Skin of body (tissue), 2 donors: ENCODE results near the gene THOC3. TPM values are rescaled to one million over a fixed set of nuclear protein-coding genes. Genes with fewer than 3 reads are reported as not detected.
"Not testable (repeated sequence)": the region's sequence is repeated elsewhere in the genome, so short reads cannot be mapped to it uniquely, and the experiment has no call there.

Experiments used
- DNase-seq: peaks from one replicate; lab custom pipeline; 2025; lab: John Stamatoyannopoulos, UW
- total RNA-seq: library from RNA; depleted of rRNA; stranded (reverse); fragments of >200 nt; gene quantifications from one replicate; pipeline ENCODE4 v1.2.3, GENCODE V29; 2014

THOC3 gene, protein sequence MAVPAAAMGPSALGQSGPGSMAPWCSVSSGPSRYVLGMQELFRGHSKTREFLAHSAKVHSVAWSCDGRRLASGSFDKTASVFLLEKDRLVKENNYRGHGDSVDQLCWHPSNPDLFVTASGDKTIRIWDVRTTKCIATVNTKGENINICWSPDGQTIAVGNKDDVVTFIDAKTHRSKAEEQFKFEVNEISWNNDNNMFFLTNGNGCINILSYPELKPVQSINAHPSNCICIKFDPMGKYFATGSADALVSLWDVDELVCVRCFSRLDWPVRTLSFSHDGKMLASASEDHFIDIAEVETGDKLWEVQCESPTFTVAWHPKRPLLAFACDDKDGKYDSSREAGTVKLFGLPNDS
- total RNA-seq: 32.7 TPM

DNA sequence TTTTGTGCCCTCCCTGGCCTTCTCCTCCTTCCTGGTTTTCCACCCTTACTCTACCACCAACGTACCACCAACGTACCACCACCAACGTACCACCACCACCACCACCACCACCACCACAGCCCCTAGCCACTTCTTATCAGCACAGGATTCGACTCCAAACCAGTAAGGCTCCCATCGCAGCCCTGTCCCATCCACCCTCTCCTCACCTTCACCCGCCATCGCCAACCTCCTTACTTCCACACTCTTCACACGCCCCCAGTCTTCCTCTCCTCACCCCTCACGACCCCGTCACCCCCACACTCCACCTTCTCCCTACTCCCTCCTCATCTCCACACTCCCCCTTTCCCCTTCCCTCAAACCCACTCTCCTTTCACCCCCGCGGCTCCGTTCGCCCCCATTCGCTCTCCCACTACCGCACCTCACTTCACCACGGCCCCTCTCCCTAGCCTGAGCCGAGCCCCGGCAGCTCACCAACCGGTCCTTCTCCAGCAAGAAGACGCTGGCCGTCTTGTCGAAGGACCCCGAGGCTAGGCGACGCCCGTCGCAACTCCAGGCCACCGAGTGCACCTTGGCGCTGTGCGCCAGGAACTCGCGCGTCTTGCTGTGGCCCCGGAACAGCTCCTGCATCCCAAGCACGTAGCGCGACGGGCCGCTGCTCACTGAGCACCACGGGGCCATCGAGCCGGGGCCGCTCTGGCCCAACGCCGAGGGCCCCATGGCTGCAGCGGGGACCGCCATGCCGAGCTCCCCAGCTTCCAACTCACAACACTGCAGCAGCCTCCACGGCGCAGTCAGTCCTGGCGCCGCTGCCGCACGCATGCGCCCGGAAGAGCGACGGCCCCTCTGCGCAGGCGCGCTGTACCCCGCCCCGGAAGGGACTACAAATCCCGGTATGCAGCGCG lies at the start of gene THOC3:
TSS of gene THOC3 (minus strand) at position 845 of the 902 bp plus-strand sequence. CDS start at position 738, 107 bp downstream.
- DNase-seq: not testable (repeated sequence)

DNA sequence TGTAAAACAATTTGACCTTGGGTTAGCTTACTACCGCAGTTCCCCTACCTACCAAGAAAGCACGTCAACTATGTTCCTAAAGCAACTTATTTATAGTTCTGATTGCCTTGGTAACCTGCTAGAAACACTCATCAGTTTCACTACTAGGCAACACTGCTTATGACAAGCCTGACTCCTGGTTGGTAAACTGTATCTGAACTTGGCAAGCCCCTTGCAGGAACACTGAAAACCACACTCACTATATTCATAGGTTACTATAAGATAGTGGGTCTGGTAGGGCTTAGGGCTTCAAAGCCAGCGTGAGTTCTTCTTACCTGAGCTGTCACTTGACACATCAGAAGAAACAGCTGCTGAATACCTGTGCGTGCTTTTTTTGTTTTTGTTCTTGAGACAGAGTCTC lies 49.2 kb upstream of the THOC3 start:
- not testable (repeated sequence) for DNase-seq

DNA sequence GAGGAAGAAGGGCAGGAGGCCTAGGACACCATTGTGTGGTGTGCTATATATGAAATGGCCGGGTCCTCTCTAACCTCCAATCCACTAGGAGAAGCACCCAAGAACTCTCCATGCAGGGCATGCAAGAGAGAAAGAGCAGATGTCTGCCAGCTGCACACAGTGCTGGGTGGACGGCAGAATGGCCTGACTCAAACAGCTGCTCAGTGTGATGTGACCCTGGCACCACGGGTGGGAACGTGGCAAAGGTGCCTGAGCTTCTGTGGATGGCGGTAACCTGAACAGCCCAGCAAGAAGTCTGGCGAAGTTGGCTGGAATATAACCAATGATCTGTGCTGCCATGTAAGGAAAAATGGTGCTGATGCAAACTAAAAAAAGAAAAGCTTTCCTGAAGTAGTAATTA lies 46.2 kb upstream of the THOC3 start:
- not testable (repeated sequence) for DNase-seq

DNA sequence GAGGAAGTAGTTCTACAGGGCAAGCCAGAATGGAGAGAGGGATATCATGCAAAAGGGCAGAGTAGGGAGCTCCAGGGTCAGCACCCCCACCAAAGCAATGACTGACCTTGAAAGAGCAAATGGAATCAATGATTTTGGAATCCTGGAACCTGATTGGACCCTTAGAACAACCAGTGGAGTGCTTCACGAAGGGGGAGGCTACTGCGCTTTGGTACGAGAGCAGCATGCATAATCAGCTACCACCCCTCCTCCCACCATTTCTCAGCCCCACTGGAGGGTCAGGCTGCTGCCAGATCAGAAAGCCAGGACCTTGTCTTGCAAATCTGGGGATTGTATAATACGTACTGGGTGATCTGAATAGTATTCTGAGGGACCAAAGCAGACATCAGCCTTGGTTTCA lies 43.0 kb upstream of the THOC3 start:
- not testable (repeated sequence) for DNase-seq

DNA sequence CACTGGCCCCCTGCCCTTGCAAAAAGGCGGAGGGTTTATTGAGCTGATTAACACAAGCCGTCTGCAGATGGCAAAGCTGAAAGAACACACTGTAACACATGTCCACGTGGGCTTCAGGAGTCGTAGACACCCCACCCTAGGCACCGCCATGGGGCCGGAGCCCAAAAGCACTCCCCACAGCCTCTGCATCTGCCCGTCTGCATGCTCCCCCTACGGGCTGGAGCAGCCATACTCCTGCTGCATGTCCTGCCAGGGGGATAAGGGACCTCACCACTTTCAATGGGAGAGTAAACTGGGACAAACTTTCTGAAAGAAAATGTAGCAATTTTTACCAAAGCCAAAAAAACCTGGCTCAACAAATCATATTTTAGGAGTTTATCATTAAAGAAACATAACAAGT lies 42.1 kb upstream of the THOC3 start:
- DNase-seq: not testable (repeated sequence)

DNA sequence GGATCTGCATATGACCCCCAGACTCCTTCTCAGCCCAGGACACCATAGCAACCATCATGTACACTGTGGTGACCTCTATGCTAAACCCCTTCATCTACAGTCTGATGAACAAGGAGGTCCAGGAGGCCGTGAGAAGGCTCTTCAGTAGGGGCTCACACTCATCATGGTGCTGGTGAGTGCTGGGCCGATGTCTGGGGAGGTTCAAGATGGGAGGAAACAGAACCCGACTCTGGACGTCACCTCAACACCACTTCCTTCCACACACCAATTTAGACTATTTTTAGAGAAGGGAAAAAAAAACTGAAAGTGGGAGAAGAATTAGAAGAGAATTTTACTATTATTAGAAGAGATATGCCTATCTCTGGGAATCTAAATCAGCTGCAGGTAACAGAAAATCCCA lies 39.1 kb upstream of the THOC3 start:
- DNase-seq: not testable (repeated sequence)

DNA sequence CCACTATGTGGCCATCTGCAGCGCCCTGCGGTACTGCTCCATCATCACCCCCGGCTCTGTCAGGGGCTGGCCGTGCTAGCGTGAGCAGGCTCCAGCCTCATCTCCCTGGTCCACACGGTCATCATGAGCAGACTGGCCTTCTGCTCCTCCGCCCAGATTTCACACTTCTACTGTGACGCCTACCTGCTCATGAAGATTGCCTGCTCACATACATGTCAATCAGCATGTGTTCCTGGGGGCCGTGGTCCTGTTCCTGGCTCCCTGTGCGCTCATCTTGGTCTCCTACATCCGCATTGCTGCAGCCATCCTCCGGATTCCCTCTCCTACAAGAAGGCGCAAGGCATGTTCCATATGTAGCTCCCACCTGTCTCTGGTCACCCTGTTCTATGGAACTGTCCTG lies 38.7 kb upstream of the THOC3 start:
- not testable (repeated sequence) for DNase-seq

DNA sequence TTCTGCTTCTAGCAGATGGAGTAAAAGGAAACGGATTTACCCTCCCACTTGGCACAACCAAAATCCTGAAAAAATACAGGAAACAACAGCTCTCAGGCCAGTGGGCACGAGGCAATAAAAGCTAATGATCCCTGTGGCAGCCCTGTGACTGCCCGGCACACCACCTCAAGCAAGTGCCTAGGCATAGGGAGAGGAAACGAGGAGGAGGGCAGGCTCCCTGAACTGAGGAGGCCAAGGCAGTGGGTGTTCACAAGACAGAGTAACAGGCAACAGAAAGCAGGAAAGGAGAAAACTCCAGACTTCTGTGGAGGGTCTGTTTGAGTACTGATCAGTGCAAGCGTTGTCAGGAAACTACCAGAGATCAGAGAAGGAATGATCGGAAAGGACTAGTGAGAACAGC lies 29.9 kb upstream of the THOC3 start:
- not testable (repeated sequence) for DNase-seq

DNA sequence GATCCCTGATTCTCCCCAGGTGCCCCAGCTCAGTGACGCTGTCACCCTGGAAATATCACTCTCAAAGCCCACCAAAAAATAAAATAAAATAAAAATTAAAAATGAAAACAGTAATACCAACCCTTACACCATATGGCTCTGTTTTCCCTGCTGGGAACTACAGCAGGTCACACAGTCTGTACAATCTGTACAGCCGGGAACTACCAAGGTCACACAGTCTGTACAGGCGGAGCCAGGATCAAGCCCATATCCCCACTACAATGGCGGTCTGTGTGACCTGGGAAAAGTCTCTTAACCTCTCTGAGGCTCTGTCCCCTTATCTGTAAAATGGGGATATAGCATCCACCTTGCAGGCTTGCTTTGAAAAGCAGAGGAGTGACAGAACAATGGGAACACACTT lies 29.4 kb upstream of the THOC3 start:
- not testable (repeated sequence) for DNase-seq

DNA sequence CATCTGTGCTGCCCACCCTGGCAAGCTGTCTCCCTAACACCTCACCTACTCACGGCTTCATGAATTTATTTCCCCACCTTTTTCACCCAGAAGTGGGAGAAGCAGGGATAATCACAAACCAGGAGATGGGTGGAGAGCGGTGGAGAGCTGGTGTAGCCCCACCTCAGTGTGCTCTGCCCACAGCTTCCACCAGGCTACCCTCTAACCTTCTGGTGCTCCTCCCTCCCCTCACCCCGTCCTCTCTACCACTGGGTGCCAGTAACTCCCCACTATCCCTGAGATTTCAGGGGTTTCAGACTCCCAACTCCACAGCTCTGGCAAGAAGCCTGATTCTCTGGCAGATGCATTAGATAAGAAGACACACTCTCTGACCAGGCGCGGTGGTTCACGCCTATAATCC lies 28.7 kb upstream of the THOC3 start:
- not testable (repeated sequence) for DNase-seq

DNA sequence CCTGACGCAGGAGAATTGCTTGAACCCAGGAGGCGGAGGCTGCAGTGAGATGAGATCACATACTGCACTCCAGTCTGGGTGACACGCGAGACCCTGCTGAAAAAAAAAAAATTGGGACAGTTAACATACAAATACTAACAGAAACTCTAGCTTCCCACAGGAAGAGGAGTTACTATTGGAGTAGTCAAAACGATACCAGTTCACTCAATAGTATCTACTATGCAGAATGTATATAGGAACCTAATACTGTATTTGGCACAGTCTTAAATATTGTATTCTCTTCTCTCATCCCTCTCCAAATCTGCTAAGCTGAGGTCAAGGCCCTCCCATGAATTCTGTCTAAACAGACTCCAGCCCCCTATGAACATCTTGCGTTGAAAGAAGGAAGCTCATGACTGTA lies 27.4 kb upstream of the THOC3 start:
- not testable (repeated sequence) for DNase-seq

DNA sequence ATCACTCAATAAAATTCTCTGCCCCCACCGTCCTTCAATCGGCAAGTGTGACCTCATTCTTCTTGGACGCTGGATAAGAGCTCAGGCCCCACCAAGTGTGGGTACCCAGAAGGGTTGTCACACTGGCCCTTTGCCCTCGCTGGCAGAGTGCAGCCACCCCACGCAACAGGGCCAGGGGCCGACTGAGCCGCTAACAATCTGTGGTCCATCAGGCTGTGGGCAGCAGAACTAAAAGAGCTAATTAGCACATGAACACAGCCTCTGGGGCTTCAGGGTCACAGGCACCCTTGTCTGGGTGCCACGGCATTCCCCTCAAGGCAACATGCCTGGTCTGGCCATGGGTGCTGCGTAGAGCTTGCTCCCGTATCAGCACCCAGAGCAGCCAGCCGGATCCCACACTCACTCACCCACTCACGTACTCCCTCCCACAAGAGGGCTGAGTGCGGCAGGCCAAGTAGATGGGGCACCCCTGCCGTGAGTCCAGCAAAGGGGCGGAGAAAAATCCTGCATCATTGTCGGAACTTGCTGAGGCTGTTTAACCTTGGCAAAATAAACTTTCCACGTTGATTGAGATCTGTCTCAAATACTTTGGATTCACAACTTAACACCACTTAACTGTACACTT lies 11.4 kb upstream of the THOC3 start:
- not testable (repeated sequence) for DNase-seq

DNA sequence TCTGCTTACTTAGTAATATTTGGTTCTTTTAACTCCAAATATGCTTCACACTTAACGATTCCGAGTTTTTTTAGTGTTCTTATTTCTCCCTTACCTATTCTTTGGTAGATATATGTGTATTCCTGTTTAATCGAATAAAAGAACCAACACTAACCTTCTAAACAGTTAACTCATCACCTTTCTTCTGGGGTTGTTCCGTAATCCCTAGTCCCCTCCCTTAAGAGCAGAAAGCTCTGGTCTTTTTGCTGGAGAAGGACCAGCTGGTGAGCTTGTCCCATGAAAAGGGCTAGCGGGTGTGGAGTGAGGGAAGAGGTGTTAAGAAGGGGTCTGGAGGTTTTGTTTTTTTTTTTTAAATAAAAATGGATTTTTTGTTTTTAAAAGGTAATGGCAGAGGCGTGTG lies 266 bp upstream of the THOC3 start:
- not testable (repeated sequence) for DNase-seq

DNA sequence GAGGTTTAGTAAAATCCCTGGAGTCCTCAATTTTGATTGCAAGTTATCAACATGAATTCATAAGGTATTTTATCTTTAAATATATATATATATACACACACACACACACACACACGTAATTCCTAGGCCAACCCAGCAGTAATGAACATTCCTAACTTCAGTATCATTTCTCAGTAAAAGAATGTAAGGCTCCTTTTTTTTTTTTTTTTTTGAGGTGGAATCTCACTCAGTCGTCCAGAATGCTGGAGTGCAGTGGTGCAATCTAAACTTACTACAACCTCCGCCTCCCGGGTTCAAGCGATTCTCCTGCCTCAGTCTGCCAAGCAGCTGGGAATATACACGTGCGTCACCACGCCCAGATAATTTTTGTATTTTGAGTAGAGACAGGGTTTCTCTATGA lies 5.8 kb downstream of the THOC3 start:
- not testable (repeated sequence) for DNase-seq

DNA sequence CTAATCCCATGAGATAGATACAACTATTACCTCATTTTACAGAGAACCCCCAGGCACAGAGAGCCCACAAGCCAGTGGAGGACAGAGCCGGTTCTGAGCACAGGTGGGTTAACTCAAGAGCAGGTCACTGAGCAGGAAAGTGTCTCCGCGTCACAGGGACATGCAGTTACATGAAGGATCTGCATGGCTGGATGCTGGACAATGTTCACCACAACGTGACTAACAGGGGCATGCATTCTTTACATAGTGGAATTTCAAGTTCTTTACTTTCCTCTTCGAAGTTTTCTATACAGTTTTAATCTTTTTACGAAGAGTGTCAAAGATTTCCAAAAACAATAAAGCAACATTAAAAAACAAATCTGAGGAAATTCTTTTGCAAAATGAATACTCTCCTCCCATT lies 7.9 kb downstream of the THOC3 start:
- DNase-seq: not testable (repeated sequence)

DNA sequence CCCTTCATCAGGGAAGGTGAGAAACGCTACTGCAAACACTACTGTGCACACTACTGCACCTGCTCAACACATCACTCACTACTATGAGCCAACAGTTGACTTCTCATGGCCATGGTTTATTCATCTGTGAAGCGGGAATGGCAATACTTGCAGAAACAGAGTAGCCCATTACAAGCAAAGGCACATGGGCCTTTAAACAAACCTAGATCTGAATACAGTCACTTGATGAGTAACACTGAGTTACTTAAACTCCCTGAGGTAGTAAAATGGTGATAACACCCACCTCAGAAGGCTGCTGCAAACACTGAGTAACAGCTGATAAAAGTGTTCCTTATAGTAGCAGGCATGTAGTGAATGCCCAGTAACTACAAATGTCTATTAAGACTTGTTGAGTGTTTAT lies 9.6 kb downstream of the THOC3 start:
- not testable (repeated sequence) for DNase-seq

DNA sequence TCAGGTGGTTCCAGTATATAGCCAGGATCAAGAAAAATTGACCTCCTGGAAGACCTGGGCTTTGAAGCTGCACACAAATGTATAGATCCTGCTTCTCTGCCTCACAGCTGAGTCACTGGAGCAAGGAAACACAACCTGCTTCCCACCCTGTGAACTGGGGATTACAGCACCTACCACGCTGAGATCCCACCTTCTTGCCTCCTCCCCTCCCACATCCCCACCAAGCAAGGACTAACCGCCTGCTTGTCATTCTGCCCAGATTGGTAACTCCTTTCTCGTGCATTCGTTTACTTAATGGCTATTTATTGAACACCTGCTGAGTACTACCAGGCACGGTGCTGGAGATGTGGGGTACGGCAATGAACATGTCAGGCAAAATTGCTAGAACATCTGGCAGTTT lies 14.0 kb downstream of the THOC3 start:
- not testable (repeated sequence) for DNase-seq

DNA sequence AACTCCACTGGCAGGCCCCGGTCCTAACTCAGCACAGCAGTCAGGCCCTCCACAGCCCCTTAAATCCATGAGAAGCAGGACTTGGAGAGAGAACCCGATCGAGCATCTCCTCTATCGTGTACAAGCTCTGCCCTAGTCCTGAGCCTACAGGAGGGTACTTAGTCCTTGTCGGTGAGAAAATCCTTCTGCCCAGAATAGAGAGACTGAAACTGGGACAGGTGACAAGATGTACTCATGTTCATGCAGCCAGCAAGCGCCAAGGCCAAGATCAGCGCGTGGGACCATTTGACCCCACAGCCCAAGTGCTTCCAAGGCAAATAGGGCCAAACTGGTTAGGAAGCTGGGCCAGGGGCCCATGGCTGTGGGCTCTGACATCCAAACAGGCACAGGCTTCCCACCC lies 15.3 kb downstream of the THOC3 start:
- DNase-seq: not testable (repeated sequence)

DNA sequence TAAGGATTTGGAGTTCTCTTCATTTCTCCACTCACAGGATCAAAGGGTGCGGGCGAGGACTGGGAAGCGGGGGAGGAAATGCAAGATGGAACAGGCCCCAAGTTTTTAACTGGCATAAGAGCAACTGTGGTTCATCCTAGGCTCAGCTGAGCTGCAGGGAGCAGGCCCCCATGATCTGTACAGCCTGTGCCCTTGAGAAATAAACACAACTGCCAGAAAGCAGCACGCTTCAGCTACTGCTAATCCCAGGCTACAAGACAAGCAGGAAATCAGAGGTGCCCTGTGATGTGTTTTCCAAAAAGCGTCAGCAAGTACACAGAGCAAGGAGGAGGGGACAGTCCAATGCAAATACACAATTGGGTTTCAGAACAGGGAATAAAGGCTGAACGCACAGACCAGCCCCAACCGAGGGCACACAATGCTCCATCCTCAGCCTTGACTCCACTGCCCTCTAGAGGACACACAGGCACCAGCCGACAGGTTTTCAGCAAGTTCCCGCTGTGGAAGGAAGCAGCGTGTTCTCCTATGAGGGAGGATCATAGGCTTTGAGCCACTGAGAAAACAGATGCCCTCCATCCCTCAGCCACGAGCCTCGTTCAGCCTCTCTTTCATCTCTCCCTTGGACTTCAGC lies 16.7 kb downstream of the THOC3 start:
- DNase-seq: not testable (repeated sequence)

DNA sequence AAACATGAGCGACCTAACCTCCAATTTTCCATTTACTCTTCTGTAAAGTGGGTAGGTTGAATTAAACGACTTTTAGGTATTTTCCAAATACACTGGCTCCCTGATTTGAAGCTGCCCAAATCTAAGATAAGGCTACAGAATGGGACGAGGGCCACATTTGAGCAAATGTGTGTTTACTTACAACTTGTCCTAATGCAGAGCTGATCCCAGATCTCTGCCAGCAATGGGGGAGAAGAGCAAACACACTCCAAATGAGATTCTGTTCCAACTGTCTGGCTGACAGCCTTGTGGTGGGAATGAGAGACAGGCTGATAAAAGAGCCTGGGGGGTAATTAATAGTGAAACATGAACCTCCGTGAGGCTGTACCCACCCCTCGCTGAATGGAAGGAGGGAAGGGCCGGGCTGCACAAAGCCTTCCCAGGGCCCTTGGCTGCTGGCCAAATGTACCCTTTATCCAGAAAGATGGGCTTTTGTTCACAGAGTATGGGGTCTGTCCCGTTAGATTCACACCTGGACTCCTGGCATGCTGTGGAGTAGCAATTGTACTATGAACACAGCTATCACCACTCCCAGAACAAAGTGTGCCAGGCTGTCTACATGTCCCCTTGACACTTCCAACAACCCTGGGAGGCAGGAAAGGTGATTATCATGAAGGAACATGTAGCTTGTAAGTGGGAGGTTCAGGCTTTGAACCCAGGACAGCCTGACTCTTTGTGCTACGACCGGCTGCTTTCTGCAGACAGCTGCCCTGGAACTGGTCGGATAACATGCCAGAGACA lies 19.6 kb downstream of the THOC3 start:
- DNase-seq: not testable (repeated sequence)

DNA sequence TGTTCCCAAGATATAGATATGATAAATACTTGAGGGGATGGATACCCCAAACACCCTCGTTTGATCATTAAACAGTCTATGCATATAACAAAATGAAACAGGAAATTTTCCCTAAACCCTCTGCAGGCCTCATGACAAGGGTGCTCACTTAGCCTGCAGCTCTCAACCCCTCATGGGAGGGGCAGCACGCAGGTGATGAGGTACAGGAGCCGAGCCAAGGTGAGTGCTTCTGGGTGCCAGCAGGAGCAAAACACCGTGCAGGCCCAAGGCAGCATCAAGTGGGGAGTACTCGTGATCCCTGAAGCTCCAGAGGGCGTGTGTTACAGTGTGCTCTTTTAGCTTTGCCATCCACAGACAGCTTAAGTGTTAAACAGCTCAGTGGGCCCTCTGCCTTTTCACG lies 24.9 kb downstream of the THOC3 start:
- DNase-seq: not testable (repeated sequence)
